Prostate gland (tissue), 2 donors: ENCODE results near the gene AUTS2. TPM values are rescaled to one million over a fixed set of nuclear protein-coding genes. Genes with fewer than 3 reads are reported as not detected.

Experiments used
- DNase-seq: peaks from one replicate; pipeline ENCODE4 v3.0.0-alpha.2; 2019; ENCODE audit warnings: low spot score
- H3K27ac ChIP-seq, 2 donors: fragments of 200-600 bp; sonication (generic); 2 replicates each; pipeline ENCODE4 v1.5.1; 2017 to 2019
- H3K27me3 ChIP-seq: fragments of 200-600 bp; sonication (generic); replicated peaks from 2 replicates; pipeline ENCODE4 v1.5.1; 2019; ENCODE audit not compliant: insufficient read depth
- H3K36me3 ChIP-seq, 2 donors: fragments of 200-600 bp; sonication (generic); 1 replicate in 1 of 2; 2 replicates in 1 of 2; pipeline versions ENCODE4 v1.5.1 to v1.8.1; 2017 to 2019
- H3K4me1 ChIP-seq: fragments of 200-600 bp; sonication (generic); replicated peaks from 2 replicates; pipeline ENCODE4 v1.5.1; 2019
- H3K4me3 ChIP-seq, 2 donors: fragments of 200-600 bp; sonication (generic); 2 replicates each; pipeline ENCODE4 v1.5.1; 2017 to 2019
- H3K9me3 ChIP-seq: fragments of 200-600 bp; sonication (generic); 2 replicates; pipeline ENCODE4 v1.5.1; 2017
- POLR2A ChIP-seq: fragments of 450-650 bp; IDR thresholded peaks from one replicate; pipeline ENCODE4 v1.6.1; 2016; ENCODE audit warnings: antibody characterized with exemption, mild to moderate bottlenecking
- POLR2AphosphoS5 ChIP-seq: sonication (generic); formaldehyde crosslinking; IDR thresholded peaks from one replicate; pipeline ENCODE4 v1.6.1; 2017; ENCODE audit warnings: antibody characterized with exemption
- WGBS: methylation state at CpG from one replicate; pipeline ENCODE4 v1.1.5; 2018; 5-methylcytosine and 5-hydroxymethylcytosine counted together
- intact Hi-C: fragments of 100-400 bp; cut with DNase I; formaldehyde crosslinking; loops from one replicate; pipeline ENCODE4 v1.14.2; 2022
- total RNA-seq, 2 donors: library from RNA; depleted of rRNA; stranded (reverse); fragments of >200 nt; gene quantifications; one replicate each; pipeline ENCODE4 v1.1.0, GENCODE V29; 2016
- TF ChIP-seq, protein P1 (sequence below), 4 experiments: fragments of 200-600 bp in 2 of 4; fragments of 450-650 bp in 2 of 4; sonication (generic) in 2 of 4; IDR thresholded peaks; 1 replicate in 3 of 4; 2 replicates in 1 of 4; pipeline ENCODE4 v1.5.1; 2016 to 2019; ENCODE audit warnings: antibody characterized with exemption in 4 of 4, mild to moderate bottlenecking in 2 of 4, moderate library complexity in 2 of 4

Gene AUTS2
- total RNA-seq, 2 donors from 2014 or later: 25.0 to 55.2 TPM

- WGBS: 72% methylated on average over 6 of the region's 6 CpGs
- H3K4me3 ChIP-seq: peak overlapping the region in 1 of 2 donors; percentile 30
- no peak for DNase-seq
Measured at GRCh38 chr7:70595370-70595754, 997.1 kb downstream of the AUTS2 start.

DNA sequence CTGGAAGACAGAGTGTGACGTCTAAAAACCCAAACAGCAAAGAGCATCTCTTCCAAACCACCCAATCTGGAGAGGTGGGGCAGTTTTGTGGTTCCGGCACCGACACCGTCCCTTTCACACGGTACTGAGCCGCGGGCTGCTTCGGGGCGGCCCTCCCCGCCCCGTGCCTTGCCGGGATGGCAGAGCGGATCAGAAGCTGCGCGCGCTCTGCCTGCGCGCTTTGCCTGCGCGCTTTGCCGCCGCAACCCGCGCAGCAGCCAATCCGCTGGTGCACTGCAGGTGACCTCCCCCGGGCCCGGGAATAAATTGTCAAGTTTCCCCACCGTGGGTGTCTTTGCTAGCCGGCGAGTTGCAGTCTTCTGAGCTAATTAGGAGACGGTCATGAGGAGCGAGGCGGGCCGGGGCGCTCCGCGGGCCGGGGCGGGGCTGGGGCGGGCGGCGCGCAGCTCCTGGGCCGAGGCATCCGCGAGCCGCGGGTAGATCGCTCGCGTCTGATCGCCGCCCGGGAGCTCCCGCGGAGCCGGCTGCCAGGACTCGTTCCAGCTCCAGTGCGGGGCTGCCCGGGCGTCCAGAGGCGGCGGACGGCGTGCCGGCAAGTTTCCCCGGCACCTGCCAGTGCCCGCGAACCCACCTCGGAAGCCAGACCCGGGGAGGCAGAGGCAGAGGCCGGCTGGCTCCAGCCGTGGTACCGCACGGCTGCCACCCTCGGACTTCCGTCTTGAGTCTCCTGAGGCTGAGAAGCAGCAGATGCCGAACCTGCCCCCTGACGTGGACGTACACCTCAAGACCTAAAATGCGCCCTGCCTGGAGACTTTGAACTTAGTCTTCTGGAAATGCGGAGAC, 997.7 kb downstream of the AUTS2 start:
- 3% methylated on average over 58 of the region's 82 CpGs for WGBS
- no peak for DNase-seq
- no peak overlapping the region for H3K27ac ChIP-seq
- H3K27me3 ChIP-seq: no peaks in the 10 kb centered on the region
- no peaks in the 10 kb centered on the region for H3K4me1 ChIP-seq
- H3K36me3 ChIP-seq: no peaks in the 10 kb centered on the region
- H3K9me3 ChIP-seq: no peaks in the 10 kb centered on the region
- TF ChIP-seq, protein P1, sequence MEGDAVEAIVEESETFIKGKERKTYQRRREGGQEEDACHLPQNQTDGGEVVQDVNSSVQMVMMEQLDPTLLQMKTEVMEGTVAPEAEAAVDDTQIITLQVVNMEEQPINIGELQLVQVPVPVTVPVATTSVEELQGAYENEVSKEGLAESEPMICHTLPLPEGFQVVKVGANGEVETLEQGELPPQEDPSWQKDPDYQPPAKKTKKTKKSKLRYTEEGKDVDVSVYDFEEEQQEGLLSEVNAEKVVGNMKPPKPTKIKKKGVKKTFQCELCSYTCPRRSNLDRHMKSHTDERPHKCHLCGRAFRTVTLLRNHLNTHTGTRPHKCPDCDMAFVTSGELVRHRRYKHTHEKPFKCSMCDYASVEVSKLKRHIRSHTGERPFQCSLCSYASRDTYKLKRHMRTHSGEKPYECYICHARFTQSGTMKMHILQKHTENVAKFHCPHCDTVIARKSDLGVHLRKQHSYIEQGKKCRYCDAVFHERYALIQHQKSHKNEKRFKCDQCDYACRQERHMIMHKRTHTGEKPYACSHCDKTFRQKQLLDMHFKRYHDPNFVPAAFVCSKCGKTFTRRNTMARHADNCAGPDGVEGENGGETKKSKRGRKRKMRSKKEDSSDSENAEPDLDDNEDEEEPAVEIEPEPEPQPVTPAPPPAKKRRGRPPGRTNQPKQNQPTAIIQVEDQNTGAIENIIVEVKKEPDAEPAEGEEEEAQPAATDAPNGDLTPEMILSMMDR (IDR thresholded peaks at IDR 0.05): no peak
- TF ChIP-seq POLR2A: peak; percentile 34
- no peak for TF ChIP-seq POLR2AphosphoS5
- H3K4me3 ChIP-seq: peak overlapping the region; percentile 27 to 30
- intact Hi-C loops: no loop called here

More at GRCh38 chr7:70595370-70595754, 997.1 kb downstream of the AUTS2 start:
- H3K4me1 ChIP-seq: no peaks in the 10 kb centered on the region
- no peaks in the 10 kb centered on the region for H3K27me3 ChIP-seq
- no peak for TF ChIP-seq POLR2A
- H3K36me3 ChIP-seq: no peaks in the 10 kb centered on the region
- no peaks in the 10 kb centered on the region for H3K9me3 ChIP-seq
- intact Hi-C loops: no loop called here
- no peak overlapping the region for H3K27ac ChIP-seq

- Histone ChIP-seq H3K4me3 (peak overlapping the region; percentile 27 to 30), H3K9me3 (no peaks in the 10 kb centered on the region), H3K27me3 (no peaks in the 10 kb centered on the region), H3K4me1 (no peaks in the 10 kb centered on the region), H3K27ac (no peak overlapping the region), H3K36me3 (no peaks in the 10 kb centered on the region)
- no peak for TF ChIP-seq POLR2AphosphoS5
- TF ChIP-seq, protein P1 (IDR thresholded peaks at IDR 0.05): no peak
- no peak for TF ChIP-seq POLR2A
- intact Hi-C loops: no loop called here
- DNase-seq: no peak
- 43% methylated on average over 11 of the region's 11 CpGs for WGBS
Measured at GRCh38 chr7:70596598-70596913, 998.3 kb downstream of the AUTS2 start.

- DNase-seq: no peak
- no peaks in the 10 kb centered on the region for H3K4me1 ChIP-seq
- no peaks in the 10 kb centered on the region for H3K9me3 ChIP-seq
- H3K27me3 ChIP-seq: no peaks in the 10 kb centered on the region
- no peaks in the 10 kb centered on the region for H3K36me3 ChIP-seq
- no peak for TF ChIP-seq POLR2A
- TF ChIP-seq, protein P1 (IDR thresholded peaks at IDR 0.05): no peak
- TF ChIP-seq POLR2AphosphoS5: no peak
- intact Hi-C loops: no loop called here
- no peak overlapping the region for H3K27ac ChIP-seq
- no peak overlapping the region for H3K4me3 ChIP-seq
- WGBS: 47% methylated on average over 5 of the region's 5 CpGs
Measured at GRCh38 chr7:70597066-70597465, 998.8 kb downstream of the AUTS2 start.

DNA sequence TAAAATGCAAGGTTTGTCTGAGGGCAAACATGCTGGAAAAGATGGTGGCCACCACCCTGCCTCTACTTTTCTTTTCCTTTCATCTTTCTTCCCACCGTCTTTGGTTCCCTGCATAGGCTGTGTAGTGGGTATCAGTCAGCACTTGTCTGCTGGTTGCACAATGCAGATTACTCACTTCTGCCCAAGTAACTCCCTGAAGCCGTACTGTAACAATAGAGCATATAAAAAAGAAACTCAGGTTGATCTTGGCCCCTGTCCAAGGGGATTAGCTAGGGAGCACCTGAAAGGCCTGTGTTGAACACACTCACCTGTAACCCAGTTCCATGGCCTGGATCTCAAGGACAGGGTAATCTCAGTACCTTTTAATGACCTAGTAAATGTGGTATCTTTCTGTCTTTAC, 1000.7 kb downstream of the AUTS2 start:
- Histone ChIP-seq H3K27ac (no peak overlapping the region), H3K9me3 (no peaks in the 10 kb centered on the region), H3K36me3 (no peaks in the 10 kb centered on the region), H3K4me1 (no peaks in the 10 kb centered on the region), H3K27me3 (no peaks in the 10 kb centered on the region), H3K4me3 (no peak overlapping the region)
- intact Hi-C loops: no loop called here
- TF ChIP-seq POLR2A (no peak), POLR2AphosphoS5 (peak; percentile 87)
- TF ChIP-seq, protein P1 (IDR thresholded peaks at IDR 0.05): no peak
- WGBS: 46% methylated on average over 2 of the region's 2 CpGs
- peak; percentile 91 for DNase-seq
